ENCODE results near the gene CARD16.
"Not testable (repeated sequence)": the region's sequence is repeated elsewhere in the genome, so short reads cannot be mapped to it uniquely, and the experiment has no call there.

The CARD16 gene

GRCh38 chr11:105070306-105070705, 25.2 kb upstream of the CARD16 start:
- no peaks in the 10 kb centered on the region for H3K4me1 ChIP-seq (ENCODE audit: insufficient read depth, low read length)
- H3K27me3 ChIP-seq (ENCODE audit: insufficient read depth, low read length): no peaks in the 10 kb centered on the region
- H3K9me3 ChIP-seq (ENCODE audit: insufficient read depth, low read depth, low read length): no peaks in the 10 kb centered on the region
- no peaks in the 10 kb centered on the region for H3K36me3 ChIP-seq (ENCODE audit: insufficient read depth, low read depth, low read length)
- H3K4me3 ChIP-seq (ENCODE audit: low read length): no peak overlapping the region
- H3K27ac ChIP-seq (ENCODE audit: low read length): no peak overlapping the region
- no peak overlapping the region for H3K9ac ChIP-seq (ENCODE audit: low read depth, low read length)

- H3K9me3 ChIP-seq (ENCODE audit: insufficient read depth, low read depth, low read length); H3K9ac ChIP-seq (ENCODE audit: low read depth, low read length); H3K4me1 ChIP-seq (ENCODE audit: insufficient read depth, low read length); H3K36me3 ChIP-seq (ENCODE audit: insufficient read depth, low read depth, low read length); H3K27ac ChIP-seq (ENCODE audit: low read length); H3K4me3 ChIP-seq (ENCODE audit: low read length); H3K27me3 ChIP-seq (ENCODE audit: insufficient read depth, low read length): not testable (repeated sequence)
Observed at GRCh38 chr11:105069749-105070148, 24.6 kb upstream of the CARD16 start.

GRCh38 chr11:105063245-105063941, 18.3 kb upstream of the CARD16 start:
- not testable (repeated sequence) for H3K9ac ChIP-seq (ENCODE audit: low read depth, low read length); H3K27me3 ChIP-seq (ENCODE audit: insufficient read depth, low read length); H3K36me3 ChIP-seq (ENCODE audit: insufficient read depth, low read depth, low read length); H3K27ac ChIP-seq (ENCODE audit: low read length); H3K4me1 ChIP-seq (ENCODE audit: insufficient read depth, low read length); H3K4me3 ChIP-seq (ENCODE audit: low read length); H3K9me3 ChIP-seq (ENCODE audit: insufficient read depth, low read depth, low read length)

DNA sequence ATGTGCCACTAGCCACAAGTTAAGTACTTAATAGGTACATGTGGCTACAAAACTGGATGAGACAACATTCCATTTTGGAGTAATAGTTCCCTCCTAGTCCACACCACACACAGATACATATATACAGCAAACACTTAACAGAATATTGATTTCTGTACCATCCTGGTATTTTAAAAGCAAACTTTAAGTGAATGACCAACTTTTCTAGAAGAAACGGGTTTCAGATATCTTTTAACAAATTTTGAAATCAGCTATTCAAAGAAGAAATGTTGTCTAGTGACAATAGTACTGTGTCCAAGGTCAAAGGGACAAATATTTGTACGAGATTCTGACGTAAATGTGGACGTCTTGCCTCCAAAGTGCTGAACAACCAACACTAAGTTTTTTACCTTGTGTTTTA, 12.3 kb upstream of the CARD16 start:
- H3K36me3 ChIP-seq (ENCODE audit: insufficient read depth, low read depth, low read length): no peaks in the 10 kb centered on the region
- no peaks in the 10 kb centered on the region for H3K27me3 ChIP-seq (ENCODE audit: insufficient read depth, low read length)
- no peaks in the 10 kb centered on the region for H3K9me3 ChIP-seq (ENCODE audit: insufficient read depth, low read depth, low read length)
- H3K4me1 ChIP-seq (ENCODE audit: insufficient read depth, low read length): no peaks in the 10 kb centered on the region
- H3K9ac ChIP-seq (ENCODE audit: low read depth, low read length): no peak overlapping the region
- no peak overlapping the region for H3K27ac ChIP-seq (ENCODE audit: low read length)
- H3K4me3 ChIP-seq (ENCODE audit: low read length): no peak overlapping the region

DNA sequence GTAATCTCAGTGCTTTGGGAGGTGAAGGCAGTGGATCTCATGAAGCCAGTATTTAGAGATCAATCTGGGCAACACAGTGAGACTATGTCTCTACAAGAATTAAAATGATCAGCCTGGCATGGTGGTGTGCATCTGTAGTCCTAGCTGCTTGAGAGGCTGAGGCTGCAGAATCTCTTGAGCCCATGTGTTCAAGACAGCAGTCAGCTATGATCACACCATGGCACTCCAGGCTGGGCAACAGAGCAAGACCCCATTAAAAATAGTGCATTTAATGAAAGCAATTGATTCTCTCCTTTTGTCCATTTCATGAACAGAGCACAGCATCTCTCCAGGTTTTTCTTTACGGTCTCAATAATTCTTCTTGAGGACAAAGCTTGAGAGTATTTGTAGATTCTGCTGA, 11.3 kb upstream of the CARD16 start:
- H3K9ac ChIP-seq (ENCODE audit: low read depth, low read length): no peak overlapping the region
- no peak overlapping the region for H3K4me3 ChIP-seq (ENCODE audit: low read length)
- H3K27me3 ChIP-seq (ENCODE audit: insufficient read depth, low read length): no peaks in the 10 kb centered on the region
- no peaks in the 10 kb centered on the region for H3K36me3 ChIP-seq (ENCODE audit: insufficient read depth, low read depth, low read length)
- no peak overlapping the region for H3K27ac ChIP-seq (ENCODE audit: low read length)
- no peaks in the 10 kb centered on the region for H3K4me1 ChIP-seq (ENCODE audit: insufficient read depth, low read length)
- H3K9me3 ChIP-seq (ENCODE audit: insufficient read depth, low read depth, low read length): no peaks in the 10 kb centered on the region

DNA sequence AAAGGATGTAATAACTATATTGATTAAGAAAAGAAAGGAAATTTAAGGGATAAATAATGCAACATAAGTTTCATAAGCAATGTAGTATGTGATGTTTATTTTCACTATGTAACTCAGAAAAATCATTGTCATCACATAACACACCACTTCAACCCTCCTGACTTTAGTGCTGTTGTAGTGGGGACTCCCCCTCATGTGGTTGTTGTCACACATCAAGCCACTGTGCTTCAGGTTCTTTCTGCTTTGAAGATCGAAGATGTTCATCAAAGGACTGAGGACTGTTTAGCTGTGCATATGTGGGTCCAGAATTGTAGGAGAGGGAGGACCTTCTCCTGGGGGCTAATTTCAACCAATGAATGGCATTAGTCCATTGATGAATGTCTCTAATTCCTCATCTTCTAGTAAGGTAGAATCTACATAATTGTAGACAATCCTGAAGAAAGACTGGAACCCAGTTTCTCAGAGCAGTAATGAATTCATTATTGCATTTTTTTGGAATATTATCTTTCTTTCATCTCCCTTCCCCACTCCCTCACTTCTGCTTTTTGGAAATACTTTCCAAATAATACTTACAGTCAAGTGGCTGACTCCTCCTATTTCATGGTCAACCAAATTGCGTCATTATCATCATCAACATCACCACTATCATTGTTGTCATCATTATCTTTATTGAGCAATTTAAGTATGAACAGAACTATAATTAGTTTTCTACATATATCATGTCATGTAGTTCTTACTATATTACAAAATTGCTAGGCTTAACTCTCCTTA, 9.8 kb upstream of the CARD16 start:
- no peaks in the 10 kb centered on the region for H3K9me3 ChIP-seq (ENCODE audit: insufficient read depth, low read depth, low read length)
- no peaks in the 10 kb centered on the region for H3K27me3 ChIP-seq (ENCODE audit: insufficient read depth, low read length)
- H3K36me3 ChIP-seq (ENCODE audit: insufficient read depth, low read depth, low read length): no peaks in the 10 kb centered on the region
- H3K4me3 ChIP-seq (ENCODE audit: low read length): no peak overlapping the region
- no peak overlapping the region for H3K9ac ChIP-seq (ENCODE audit: low read depth, low read length)
- H3K4me1 ChIP-seq (ENCODE audit: insufficient read depth, low read length): no peaks in the 10 kb centered on the region
- H3K27ac ChIP-seq (ENCODE audit: low read length): no peak overlapping the region

DNA sequence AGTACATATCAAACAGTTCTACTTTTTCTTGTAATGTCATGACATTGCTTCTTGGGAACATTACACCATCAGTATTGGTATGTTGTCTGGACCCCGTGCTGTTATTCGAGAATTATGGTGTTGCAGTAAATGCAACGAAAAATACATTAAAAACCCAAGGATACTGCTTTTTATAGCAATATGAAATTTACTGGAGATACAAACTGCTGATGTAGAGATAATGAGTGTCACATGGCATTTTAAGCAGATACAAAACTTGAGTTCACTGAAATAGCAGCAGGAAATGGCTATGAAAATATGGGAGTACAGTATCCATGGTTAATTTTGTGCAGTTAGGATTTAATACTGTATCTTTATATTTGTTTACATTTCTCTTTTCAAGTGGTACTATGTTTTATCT, 7.4 kb upstream of the CARD16 start:
- Histone ChIP-seq H3K27me3 (ENCODE audit: insufficient read depth, low read length) (no peaks in the 10 kb centered on the region), H3K27ac (ENCODE audit: low read length) (no peak overlapping the region), H3K36me3 (ENCODE audit: insufficient read depth, low read depth, low read length) (no peaks in the 10 kb centered on the region), H3K9me3 (ENCODE audit: insufficient read depth, low read depth, low read length) (no peaks in the 10 kb centered on the region), H3K4me1 (ENCODE audit: insufficient read depth, low read length) (no peaks in the 10 kb centered on the region), H3K4me3 (ENCODE audit: low read length) (no peak overlapping the region), H3K9ac (ENCODE audit: low read depth, low read length) (no peak overlapping the region)

DNA sequence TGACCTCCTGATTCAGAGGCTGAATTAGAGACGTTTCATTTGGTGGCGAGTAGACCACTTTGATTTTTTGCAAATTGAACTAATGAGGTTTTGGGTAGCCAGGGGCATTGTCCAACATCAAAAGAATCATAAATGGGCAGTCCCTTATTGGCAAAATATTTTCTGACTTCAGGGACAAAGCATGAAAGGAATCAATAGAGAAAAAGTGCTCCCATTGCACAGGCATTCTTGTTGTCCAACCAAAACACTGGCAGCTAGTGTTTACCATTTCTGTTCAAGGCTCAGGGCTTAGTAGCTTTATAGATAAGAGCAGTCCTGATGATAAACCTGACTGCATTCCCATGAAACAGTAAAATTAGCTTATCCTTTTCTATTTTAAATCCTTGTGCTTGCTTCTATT, 6.4 kb upstream of the CARD16 start:
- H3K4me3 ChIP-seq (ENCODE audit: low read length): no peak overlapping the region
- no peak overlapping the region for H3K9ac ChIP-seq (ENCODE audit: low read depth, low read length)
- no peaks in the 10 kb centered on the region for H3K27me3 ChIP-seq (ENCODE audit: insufficient read depth, low read length)
- H3K4me1 ChIP-seq (ENCODE audit: insufficient read depth, low read length): no peaks in the 10 kb centered on the region; the same call in 1 of the 2 replicates
- no peaks in the 10 kb centered on the region for H3K36me3 ChIP-seq (ENCODE audit: insufficient read depth, low read depth, low read length)
- no peak overlapping the region for H3K27ac ChIP-seq (ENCODE audit: low read length)
- H3K9me3 ChIP-seq (ENCODE audit: insufficient read depth, low read depth, low read length): no peaks in the 10 kb centered on the region

GRCh38 chr11:105049481-105049880, 4.3 kb upstream of the CARD16 start:
- Histone ChIP-seq H3K4me3 (ENCODE audit: low read length) (no peak overlapping the region), H3K36me3 (ENCODE audit: insufficient read depth, low read depth, low read length) (no peaks in the 10 kb centered on the region), H3K4me1 (ENCODE audit: insufficient read depth, low read length) (no peaks in the 10 kb centered on the region; the same call in 1 of the 2 replicates), H3K9ac (ENCODE audit: low read depth, low read length) (no peak overlapping the region), H3K9me3 (ENCODE audit: insufficient read depth, low read depth, low read length) (no peaks in the 10 kb centered on the region), H3K27me3 (ENCODE audit: insufficient read depth, low read length) (no peaks in the 10 kb centered on the region), H3K27ac (ENCODE audit: low read length) (no peak overlapping the region)

DNA sequence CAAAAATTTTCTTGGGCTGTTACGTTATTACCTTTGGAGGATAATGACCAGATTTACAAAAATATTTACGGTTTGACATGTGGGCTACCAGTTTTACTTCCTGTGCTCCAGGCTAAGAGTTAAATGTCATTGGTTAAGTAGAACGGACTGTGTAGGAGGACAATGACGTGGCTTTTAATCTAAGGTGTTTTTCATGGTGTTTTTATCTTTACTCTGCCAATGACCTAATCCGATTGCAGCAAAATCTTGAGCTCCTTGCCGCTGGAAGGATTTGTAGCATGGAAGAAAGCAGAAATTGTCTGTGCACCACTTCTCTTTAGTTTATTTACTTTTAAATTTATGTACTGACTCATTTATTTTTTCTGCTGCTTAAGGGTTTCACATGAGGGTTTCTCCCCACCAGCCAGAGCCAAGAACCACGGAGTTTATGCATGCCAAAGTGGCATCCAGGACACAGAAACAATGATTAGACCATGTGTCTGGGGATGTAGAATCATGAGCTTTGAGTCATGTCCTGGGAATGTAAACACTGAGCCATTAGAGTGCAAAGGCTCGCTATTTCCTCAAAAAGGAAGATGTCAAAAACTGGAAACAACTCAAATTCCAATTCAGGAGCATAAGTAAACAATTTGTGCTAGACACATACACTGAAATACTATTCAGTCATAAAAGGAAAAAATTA, 1.9 kb upstream of the CARD16 start:
- Histone ChIP-seq H3K27me3 (ENCODE audit: insufficient read depth, low read length) (no peaks in the 10 kb centered on the region), H3K36me3 (ENCODE audit: insufficient read depth, low read depth, low read length) (no peaks in the 10 kb centered on the region), H3K9me3 (ENCODE audit: insufficient read depth, low read depth, low read length) (no peaks in the 10 kb centered on the region), H3K4me3 (ENCODE audit: low read length) (no peak overlapping the region), H3K4me1 (ENCODE audit: insufficient read depth, low read length) (no peaks in the 10 kb centered on the region; the same call in 1 of the 2 replicates), H3K9ac (ENCODE audit: low read depth, low read length) (no peak overlapping the region), H3K27ac (ENCODE audit: low read length) (no peak overlapping the region)

DNA sequence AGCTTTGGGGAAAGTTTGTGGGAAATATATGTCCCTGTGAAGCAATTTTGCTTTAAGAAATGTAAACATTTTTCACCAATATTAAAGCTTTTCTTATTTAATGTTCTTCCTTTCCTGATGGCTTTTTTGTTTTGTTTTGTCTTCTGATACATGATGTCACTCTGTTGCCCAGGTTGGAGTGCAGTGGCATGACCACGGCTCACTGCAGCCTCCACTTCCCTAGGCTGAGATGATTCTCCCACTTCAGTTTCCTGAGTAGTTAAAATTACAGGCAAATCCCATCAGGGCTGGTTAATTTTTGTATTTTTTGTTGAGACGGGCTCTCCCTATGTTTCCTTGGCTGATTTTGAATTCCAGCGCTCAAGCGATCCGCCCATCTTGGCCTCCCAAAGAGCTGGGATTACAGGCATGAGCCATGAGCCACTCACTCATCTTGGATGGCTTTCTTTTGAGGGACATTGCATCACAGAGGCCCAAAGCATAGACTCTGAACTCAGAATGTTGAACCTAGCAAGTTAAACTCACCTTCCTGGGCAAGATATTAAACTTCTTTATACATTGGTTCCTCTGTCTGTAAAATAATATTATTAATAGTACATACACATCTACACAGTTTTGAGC, 651 bp upstream of the CARD16 start:
- Histone ChIP-seq H3K36me3 (ENCODE audit: insufficient read depth, low read depth, low read length) (no peaks in the 10 kb centered on the region), H3K9ac (ENCODE audit: low read depth, low read length) (no peak overlapping the region), H3K4me3 (ENCODE audit: low read length) (no peak overlapping the region), H3K4me1 (ENCODE audit: insufficient read depth, low read length) (no peaks in the 10 kb centered on the region; the same call in 1 of the 2 replicates), H3K27me3 (ENCODE audit: insufficient read depth, low read length) (no peaks in the 10 kb centered on the region), H3K27ac (ENCODE audit: low read length) (no peak overlapping the region), H3K9me3 (ENCODE audit: insufficient read depth, low read depth, low read length) (no peaks in the 10 kb centered on the region)
